ENCODE measurements around the gene ACTN4.

Gene ACTN4

DNA sequence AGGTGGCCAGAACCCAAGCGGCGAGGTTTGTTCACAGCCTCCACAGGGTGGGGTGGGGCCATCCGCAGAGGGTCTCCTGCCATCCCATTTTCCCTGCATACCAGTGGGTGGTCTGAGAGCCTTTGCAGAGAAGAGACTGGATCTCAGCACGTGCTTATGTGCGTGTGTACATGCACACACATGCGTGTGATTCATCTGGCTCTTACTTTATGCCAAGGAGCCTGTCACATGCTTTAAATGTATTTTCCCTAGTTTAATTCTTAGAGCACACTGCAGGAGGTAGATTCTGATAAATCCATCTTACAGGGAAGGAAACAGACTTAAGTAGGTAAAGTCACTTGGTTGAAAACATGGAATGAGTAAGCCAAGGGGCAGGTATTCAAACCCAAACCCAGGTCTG is 49.7 kb downstream of the ACTN4 start:
- TF ChIP-seq POLR2A (IDR thresholded peaks at IDR 0.05; ENCODE audit: low read depth, low read length): no peak
- DNase-seq (ENCODE audit: insufficient read length, low spot score) (no peak), FAIRE-seq (no peak)

DNA sequence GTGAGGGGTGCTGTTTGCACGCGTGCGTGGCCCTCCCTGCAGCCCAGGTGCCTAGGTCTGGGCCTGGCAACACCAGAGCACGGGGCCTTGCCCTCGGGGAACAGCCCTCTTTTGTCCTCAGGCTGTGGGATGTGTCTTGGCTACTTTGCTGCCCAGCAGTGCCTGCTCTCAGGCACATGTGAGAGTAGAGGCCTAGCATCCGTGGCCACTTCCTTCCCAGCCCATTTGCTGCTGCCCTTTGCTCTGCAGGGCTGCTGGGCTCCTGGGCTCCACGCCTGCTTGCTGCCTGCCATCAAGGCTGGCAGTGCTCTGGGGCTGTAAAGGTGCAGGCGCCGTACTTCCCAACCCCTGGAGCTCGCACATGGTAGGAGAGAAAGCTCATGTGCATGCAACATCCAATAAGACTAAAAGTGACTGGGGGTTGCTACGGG is 50.2 kb downstream of the ACTN4 start:
- TF ChIP-seq POLR2A (IDR thresholded peaks at IDR 0.05; ENCODE audit: low read depth, low read length): no peak
- FAIRE-seq (no peak), DNase-seq (ENCODE audit: insufficient read length, low spot score) (no peak)

DNA sequence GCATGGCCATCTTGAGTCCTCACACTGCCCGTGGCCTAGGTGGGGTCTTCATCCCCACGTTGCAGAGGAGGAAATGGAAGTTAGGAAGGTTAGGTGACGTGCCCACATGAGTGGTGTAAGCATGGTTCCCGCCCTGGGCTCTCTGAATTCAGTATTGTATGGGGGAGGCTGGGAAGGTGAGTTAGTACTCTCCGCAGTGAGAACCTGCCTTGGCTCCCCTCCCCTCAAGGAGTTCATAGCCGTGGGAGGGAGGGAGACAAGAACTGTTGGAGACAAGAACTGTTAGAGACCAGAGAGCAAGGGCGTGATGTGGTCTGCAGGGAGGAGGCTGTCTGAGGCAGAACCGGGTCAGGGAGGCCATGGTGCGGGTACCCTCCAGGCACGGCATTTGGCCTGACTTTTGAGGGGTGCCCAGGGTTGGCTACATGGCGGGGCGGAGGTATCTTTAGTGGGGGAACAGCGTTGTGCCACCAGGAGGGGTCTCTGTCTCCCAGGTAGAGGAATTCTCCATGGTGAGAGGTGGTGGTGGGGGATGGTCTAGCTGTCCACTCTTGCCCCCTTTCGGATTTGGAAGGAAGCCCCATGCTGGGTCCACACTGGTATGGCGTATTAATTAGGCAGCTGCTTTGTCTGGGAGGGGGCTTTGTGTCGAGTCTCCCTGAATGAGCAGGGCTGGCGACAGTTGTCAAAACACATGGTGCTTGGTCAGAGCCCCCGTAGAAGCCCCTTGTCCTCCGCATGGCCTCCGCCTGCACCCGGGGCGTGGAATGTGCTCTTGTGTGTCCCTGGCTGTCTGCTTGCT is 51.0 kb downstream of the ACTN4 start:
- TF ChIP-seq POLR2A (IDR thresholded peaks at IDR 0.05; ENCODE audit: low read depth, low read length): no peak
- DNase-seq (ENCODE audit: insufficient read length, low spot score) (no peak), FAIRE-seq (no peak)

- FAIRE-seq (no peak), DNase-seq (ENCODE audit: insufficient read length, low spot score) (no peak)
- TF ChIP-seq POLR2A (IDR thresholded peaks at IDR 0.05; ENCODE audit: low read depth, low read length): no peak
Observed at GRCh38 chr19:38699027-38699346, 51.5 kb downstream of the ACTN4 start.

GRCh38 chr19:38699647-38700349 is 52.3 kb downstream of the ACTN4 start:
- no peak for DNase-seq (ENCODE audit: insufficient read length, low spot score)
- FAIRE-seq: no peak
- TF ChIP-seq POLR2A (IDR thresholded peaks at IDR 0.05; ENCODE audit: low read depth, low read length): no peak

GRCh38 chr19:38700350-38700901 is 53.0 kb downstream of the ACTN4 start:
- FAIRE-seq (no peak), DNase-seq (ENCODE audit: insufficient read length, low spot score) (no peak)
- no peak for TF ChIP-seq POLR2A (IDR thresholded peaks at IDR 0.05; ENCODE audit: low read depth, low read length)

DNA sequence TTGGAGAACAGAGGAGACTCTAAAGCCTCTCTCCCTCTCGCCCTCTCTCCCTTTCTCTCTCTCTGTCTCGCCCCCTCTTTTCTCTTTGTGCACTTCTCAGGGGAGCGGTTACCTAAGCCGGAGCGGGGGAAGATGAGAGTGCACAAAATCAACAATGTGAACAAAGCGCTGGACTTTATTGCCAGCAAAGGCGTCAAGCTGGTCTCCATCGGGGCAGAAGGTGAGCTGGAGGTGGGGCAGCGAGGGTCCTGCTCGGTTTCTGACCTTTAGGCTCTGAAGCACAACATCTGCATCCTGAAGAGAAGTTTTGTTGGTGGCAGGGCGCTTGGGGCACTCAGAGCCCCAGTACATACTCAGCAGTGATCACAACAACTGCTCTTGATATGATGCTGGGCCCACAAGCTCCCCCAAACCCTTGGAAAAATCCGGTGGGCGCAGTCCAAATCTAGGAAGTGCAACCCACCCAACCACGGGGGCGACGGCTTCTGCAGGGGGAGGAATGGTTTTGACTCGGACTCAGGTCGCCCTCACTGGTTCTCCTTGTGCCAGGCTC is 53.5 kb downstream of the ACTN4 start:
- DNase-seq (ENCODE audit: insufficient read length, low spot score) (no peak), FAIRE-seq (no peak)
- TF ChIP-seq POLR2A (IDR thresholded peaks at IDR 0.05; ENCODE audit: low read depth, low read length): no peak

GRCh38 chr19:38701455-38702063 is 54.1 kb downstream of the ACTN4 start:
- no peak for FAIRE-seq
- TF ChIP-seq POLR2A (IDR thresholded peaks at IDR 0.05; ENCODE audit: low read depth, low read length): no peak

GRCh38 chr19:38702278-38702677 is 54.8 kb downstream of the ACTN4 start:
- FAIRE-seq (no peak), DNase-seq (ENCODE audit: insufficient read length, low spot score) (no peak)
- no peak for TF ChIP-seq POLR2A (IDR thresholded peaks at IDR 0.05; ENCODE audit: low read depth, low read length)

More at GRCh38 chr19:38701455-38702063, 54.1 kb downstream of the ACTN4 start:
- no peak for DNase-seq (ENCODE audit: insufficient read length, low spot score)

GRCh38 chr19:38703509-38703908 is 56.1 kb downstream of the ACTN4 start:
- FAIRE-seq: no peak
- no peak for TF ChIP-seq POLR2A (IDR thresholded peaks at IDR 0.05; ENCODE audit: low read depth, low read length)
- DNase-seq (ENCODE audit: insufficient read length, low spot score): no peak

GRCh38 chr19:38704488-38705026 is 57.1 kb downstream of the ACTN4 start:
- FAIRE-seq (no peak), DNase-seq (ENCODE audit: insufficient read length, low spot score) (no peak)
- no peak for TF ChIP-seq POLR2A (IDR thresholded peaks at IDR 0.05; ENCODE audit: low read depth, low read length)

DNA sequence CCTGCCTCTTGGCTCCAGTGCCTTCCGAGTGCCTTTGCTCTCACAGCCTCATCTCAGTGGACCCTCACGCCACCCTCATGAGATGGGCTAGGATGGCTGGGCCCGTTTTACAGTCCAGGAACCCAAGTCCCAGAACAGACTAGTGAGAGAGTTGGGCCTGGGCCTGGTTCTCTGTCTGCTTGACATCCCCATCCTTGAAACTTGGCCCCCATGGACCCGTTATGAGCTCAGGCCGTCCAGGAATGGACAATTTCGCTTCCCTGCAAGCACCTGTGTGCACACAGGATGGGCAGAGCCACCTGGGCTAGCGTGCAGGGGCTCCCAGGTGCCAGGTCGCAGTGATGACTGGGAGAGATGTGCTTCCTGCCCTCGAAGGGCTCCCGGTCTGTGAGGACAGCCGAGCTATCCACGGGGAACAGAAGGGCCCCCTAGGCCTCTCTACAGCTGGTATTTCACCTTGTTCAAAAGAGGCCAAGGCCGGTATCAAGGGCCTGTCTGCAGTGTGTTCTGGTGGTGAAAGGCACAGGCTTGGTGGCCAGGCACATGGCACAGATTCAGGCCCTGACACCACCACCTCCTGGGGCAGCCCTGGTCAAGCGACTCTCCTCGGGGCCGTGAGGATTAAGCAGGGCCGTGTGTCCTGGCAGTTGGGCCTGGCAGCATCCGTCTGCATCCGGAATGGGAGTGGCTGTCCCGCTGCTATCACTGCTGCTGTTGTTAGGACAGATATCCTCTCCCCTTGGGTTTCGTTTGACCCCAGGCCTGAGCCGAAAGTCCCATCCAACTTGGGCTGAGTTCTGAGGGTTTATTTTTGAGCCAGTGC is 58.0 kb downstream of the ACTN4 start:
- DNase-seq (ENCODE audit: insufficient read length, low spot score): no peak
- TF ChIP-seq POLR2A (IDR thresholded peaks at IDR 0.05; ENCODE audit: low read depth, low read length): no peak
- FAIRE-seq: no peak
